ENCODE measurements around the gene PRF1.

DNA sequence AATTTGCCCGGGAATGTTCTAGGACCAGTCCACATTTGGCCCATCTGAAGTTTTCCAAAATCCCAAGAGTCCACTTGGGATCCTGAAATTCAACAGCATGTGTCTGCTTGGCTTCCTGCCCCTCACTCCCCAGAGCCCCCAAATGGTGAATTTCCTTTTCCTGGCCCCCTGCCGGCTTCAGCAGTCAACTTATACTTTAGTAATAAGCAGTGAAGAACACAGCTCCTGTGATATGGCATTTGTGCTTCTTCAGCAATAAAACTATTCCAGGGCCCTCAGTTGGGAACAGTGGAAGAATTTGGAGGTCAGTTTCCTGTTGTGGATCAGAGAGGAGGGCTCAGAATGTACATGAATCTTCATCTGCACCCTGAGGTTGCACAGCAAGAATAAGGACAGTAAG lies 51.1 kb downstream of the PRF1 start:
- TF ChIP-seq, protein P1, sequence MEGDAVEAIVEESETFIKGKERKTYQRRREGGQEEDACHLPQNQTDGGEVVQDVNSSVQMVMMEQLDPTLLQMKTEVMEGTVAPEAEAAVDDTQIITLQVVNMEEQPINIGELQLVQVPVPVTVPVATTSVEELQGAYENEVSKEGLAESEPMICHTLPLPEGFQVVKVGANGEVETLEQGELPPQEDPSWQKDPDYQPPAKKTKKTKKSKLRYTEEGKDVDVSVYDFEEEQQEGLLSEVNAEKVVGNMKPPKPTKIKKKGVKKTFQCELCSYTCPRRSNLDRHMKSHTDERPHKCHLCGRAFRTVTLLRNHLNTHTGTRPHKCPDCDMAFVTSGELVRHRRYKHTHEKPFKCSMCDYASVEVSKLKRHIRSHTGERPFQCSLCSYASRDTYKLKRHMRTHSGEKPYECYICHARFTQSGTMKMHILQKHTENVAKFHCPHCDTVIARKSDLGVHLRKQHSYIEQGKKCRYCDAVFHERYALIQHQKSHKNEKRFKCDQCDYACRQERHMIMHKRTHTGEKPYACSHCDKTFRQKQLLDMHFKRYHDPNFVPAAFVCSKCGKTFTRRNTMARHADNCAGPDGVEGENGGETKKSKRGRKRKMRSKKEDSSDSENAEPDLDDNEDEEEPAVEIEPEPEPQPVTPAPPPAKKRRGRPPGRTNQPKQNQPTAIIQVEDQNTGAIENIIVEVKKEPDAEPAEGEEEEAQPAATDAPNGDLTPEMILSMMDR (conservative IDR thresholded peaks at IDR 0.05) = no peak
- no peak for TF ChIP-seq ZFX (IDR thresholded peaks at IDR 0.05)

Measured in C4-2B (cell line).